GM12801 (cell line): ENCODE measurements around the gene NPTXR.

Source experiments
- CTCF ChIP-seq: IDR thresholded peaks from one replicate; pipeline ENCODE4 v1.5.1; 2011; ENCODE audit warnings: control low read depth; ENCODE audit not compliant: insufficient read length; ENCODE audit errors: extremely low read depth

Gene NPTXR

GRCh38 chr22:38786631-38787030 is 57.2 kb downstream of the NPTXR start:
- TF ChIP-seq CTCF, result no peak

- TF ChIP-seq CTCF, result no peak
Observed at GRCh38 chr22:38784856-38785255, 59.0 kb downstream of the NPTXR start.

- no peak for TF ChIP-seq CTCF
Observed at GRCh38 chr22:38784035-38784434, 59.8 kb downstream of the NPTXR start.

GRCh38 chr22:38783095-38783615 is 60.7 kb downstream of the NPTXR start:
- no peak for TF ChIP-seq CTCF

GRCh38 chr22:38782402-38783094 is 61.3 kb downstream of the NPTXR start:
- no peak for TF ChIP-seq CTCF

GRCh38 chr22:38781033-38781432 is 62.8 kb downstream of the NPTXR start:
- TF ChIP-seq CTCF, result no peak

- TF ChIP-seq CTCF, result no peak
Observed at GRCh38 chr22:38777087-38777671, 66.6 kb downstream of the NPTXR start.
